ENCODE data around the gene KIAA1958. TPM values are rescaled to one million over a fixed set of nuclear protein-coding genes. Genes with fewer than 3 reads are reported as not detected.

The KIAA1958 gene
- total RNA-seq, 1 donor from 2014 or later, result 12.0 TPM

- Histone ChIP-seq H3K36me3 (ENCODE audit: insufficient read depth, low read length) (peaks cover 2% of the 10 kb centered on the region), H3K9ac (ENCODE audit: low read length) (no peak overlapping the region), H3K27me3 (ENCODE audit: insufficient read depth, low read length) (no peaks in the 10 kb centered on the region), H3K4me1 (ENCODE audit: insufficient read depth, low read length) (no peaks in the 10 kb centered on the region), H3K4me3 (ENCODE audit: insufficient read depth, low read depth, low read length) (no peak overlapping the region), H3K27ac (ENCODE audit: low read depth, low read length) (no peak overlapping the region), H3K79me2 (ENCODE audit: insufficient read depth, low read length) (peaks cover 42% of the 10 kb centered on the region), H3K4me2 (ENCODE audit: low read length) (no peak overlapping the region), H4K20me1 (ENCODE audit: insufficient read depth, low read length) (peaks cover 10% of the 10 kb centered on the region), H3K9me3 (ENCODE audit: insufficient read depth, low read depth, low read length) (no peaks in the 10 kb centered on the region), H2AFZ (ENCODE audit: low read depth, low read length) (no peak overlapping the region)
- Mint-ChIP-seq H3K9me3 (ENCODE audit: unreplicated experiment) (no peaks in the 10 kb centered on the region), H3K36me3 (ENCODE audit: low read depth, unreplicated experiment) (no peaks in the 10 kb centered on the region), H3K4me1 (ENCODE audit: low read depth, unreplicated experiment) (no peaks in the 10 kb centered on the region), H3K27ac (ENCODE audit: unreplicated experiment) (no peak overlapping the region), H3K27me3 (ENCODE audit: low read depth, unreplicated experiment) (no peaks in the 10 kb centered on the region), H3K4me3 (ENCODE audit: unreplicated experiment) (no peak overlapping the region)
- TF ChIP-seq, protein P1, sequence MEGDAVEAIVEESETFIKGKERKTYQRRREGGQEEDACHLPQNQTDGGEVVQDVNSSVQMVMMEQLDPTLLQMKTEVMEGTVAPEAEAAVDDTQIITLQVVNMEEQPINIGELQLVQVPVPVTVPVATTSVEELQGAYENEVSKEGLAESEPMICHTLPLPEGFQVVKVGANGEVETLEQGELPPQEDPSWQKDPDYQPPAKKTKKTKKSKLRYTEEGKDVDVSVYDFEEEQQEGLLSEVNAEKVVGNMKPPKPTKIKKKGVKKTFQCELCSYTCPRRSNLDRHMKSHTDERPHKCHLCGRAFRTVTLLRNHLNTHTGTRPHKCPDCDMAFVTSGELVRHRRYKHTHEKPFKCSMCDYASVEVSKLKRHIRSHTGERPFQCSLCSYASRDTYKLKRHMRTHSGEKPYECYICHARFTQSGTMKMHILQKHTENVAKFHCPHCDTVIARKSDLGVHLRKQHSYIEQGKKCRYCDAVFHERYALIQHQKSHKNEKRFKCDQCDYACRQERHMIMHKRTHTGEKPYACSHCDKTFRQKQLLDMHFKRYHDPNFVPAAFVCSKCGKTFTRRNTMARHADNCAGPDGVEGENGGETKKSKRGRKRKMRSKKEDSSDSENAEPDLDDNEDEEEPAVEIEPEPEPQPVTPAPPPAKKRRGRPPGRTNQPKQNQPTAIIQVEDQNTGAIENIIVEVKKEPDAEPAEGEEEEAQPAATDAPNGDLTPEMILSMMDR (IDR thresholded peaks at IDR 0.05; ENCODE audit: insufficient read depth, low read depth, low read length), result peak; percentile 68
- no peak for TF ChIP-seq EZH2 (IDR thresholded peaks at IDR 0.05; ENCODE audit: insufficient read depth, low read length)
- DNase-seq (ENCODE audit: low read depth) (peak; percentile 18), FAIRE-seq (no peak)
These were observed 224.5 kb downstream of the KIAA1958 start for GRCh38 chr9:112711050-112711689.

DNA sequence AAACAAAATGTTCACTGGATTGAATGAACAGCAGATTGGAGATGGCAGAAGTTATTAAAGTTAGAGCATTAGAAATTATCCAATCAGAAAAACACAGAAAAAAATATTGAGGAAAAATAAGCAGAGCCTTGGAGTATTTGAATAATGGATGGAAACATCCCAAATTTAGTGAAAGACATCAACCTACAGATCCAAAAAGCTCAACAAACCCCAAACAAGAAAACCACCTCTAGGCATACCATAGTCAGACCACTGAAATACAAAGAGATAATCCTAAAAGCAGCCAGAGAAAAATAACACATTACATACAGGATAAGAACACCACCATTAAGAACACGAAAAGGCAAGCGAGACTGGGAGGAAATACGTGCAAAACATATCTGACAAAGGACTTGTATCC lies 226.1 kb downstream of the KIAA1958 start:
- no peak for TF ChIP-seq EZH2 (IDR thresholded peaks at IDR 0.05; ENCODE audit: insufficient read depth, low read length)
- H3K27me3 Mint-ChIP-seq (ENCODE audit: low read depth, unreplicated experiment), result no peaks in the 10 kb centered on the region
- no peak for FAIRE-seq
- H3K4me1 ChIP-seq (ENCODE audit: insufficient read depth, low read length), result no peaks in the 10 kb centered on the region
- H3K27ac Mint-ChIP-seq (ENCODE audit: unreplicated experiment), result no peak overlapping the region
- H3K4me2 ChIP-seq (ENCODE audit: low read length), result no peak overlapping the region
- peaks cover 7% of the 10 kb centered on the region for H4K20me1 ChIP-seq (ENCODE audit: insufficient read depth, low read length)
- no peaks in the 10 kb centered on the region for H3K9me3 ChIP-seq (ENCODE audit: insufficient read depth, low read depth, low read length)
- DNase-seq (ENCODE audit: low read depth), result no peak
- H3K36me3 Mint-ChIP-seq (ENCODE audit: low read depth, unreplicated experiment), result no peaks in the 10 kb centered on the region
- H3K4me3 ChIP-seq (ENCODE audit: insufficient read depth, low read depth, low read length), result no peak overlapping the region
- H3K9ac ChIP-seq (ENCODE audit: low read length), result no peak overlapping the region
- H3K36me3 ChIP-seq (ENCODE audit: insufficient read depth, low read length), result peaks cover 2% of the 10 kb centered on the region
- H3K9me3 Mint-ChIP-seq (ENCODE audit: unreplicated experiment), result no peaks in the 10 kb centered on the region
- no peaks in the 10 kb centered on the region for H3K27me3 ChIP-seq (ENCODE audit: insufficient read depth, low read length)
- H3K4me3 Mint-ChIP-seq (ENCODE audit: unreplicated experiment), result no peak overlapping the region
- no peak overlapping the region for H3K27ac ChIP-seq (ENCODE audit: low read depth, low read length)
- peaks cover 56% of the 10 kb centered on the region for H3K79me2 ChIP-seq (ENCODE audit: insufficient read depth, low read length)
- H2AFZ ChIP-seq (ENCODE audit: low read depth, low read length), result no peak overlapping the region
- H3K4me1 Mint-ChIP-seq (ENCODE audit: low read depth, unreplicated experiment), result peaks cover 2% of the 10 kb centered on the region

DNA sequence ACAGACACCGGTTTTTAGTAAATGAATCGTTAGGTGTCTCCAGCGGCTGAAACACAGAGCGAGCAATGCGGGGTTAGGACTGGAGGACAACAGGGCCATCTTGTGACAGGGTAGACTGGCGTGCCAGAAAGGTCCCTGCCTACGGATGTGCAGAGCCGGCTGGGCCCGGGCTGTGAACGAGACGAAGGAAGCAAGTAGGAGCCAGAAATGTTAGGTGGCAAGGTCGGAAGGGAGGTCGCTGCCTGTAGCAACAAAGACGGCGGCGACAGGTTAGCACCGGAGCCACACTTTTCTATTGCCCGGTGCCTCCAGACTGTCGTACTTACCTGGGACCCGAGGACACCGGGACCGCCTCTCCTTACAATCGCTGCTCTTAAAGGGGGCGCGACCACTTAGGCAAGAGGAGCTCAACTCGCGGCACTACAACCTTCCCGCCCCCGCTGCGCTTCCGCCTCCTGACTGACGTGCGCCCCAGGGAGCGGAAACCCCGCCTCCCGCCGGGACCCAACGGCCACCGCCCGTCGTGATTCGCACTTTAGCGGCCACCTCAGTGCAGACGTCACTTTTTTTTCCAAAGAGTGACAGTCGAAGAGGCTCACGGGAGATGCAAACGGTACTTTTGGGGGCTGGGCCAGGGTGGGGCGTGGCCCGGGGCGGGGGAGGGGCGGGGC lies 231.2 kb downstream of the KIAA1958 start, which contains the start of gene INIP:
Gene INIP (minus strand): TSS at position 457 of the 671 bp plus-strand sequence. CDS start 1,632 bp downstream, outside the sequence.
- Mint-ChIP-seq H3K9me3 (ENCODE audit: unreplicated experiment) (no peaks in the 10 kb centered on the region), H3K27ac (ENCODE audit: unreplicated experiment) (peak within 1 kb of the TSS; percentile 89), H3K36me3 (ENCODE audit: low read depth, unreplicated experiment) (no peaks in the 10 kb centered on the region), H3K4me1 (ENCODE audit: low read depth, unreplicated experiment) (peaks cover 2% of the 10 kb centered on the region), H3K4me3 (ENCODE audit: unreplicated experiment) (peak within 1 kb of the TSS; percentile 100), H3K27me3 (ENCODE audit: low read depth, unreplicated experiment) (no peaks in the 10 kb centered on the region)
- Histone ChIP-seq H3K4me3 (ENCODE audit: insufficient read depth, low read depth, low read length) (peak within 1 kb of the TSS; percentile 89), H3K9ac (ENCODE audit: low read length) (peak within 1 kb of the TSS; percentile 89), H3K27me3 (ENCODE audit: insufficient read depth, low read length) (no peaks in the 10 kb centered on the region), H3K36me3 (ENCODE audit: insufficient read depth, low read length) (no peaks in the 10 kb centered on the region), H2AFZ (ENCODE audit: low read depth, low read length) (peak within 1 kb of the TSS; percentile 80), H4K20me1 (ENCODE audit: insufficient read depth, low read length) (no peaks in the 10 kb centered on the region), H3K27ac (ENCODE audit: low read depth, low read length) (peak within 1 kb of the TSS; percentile 65), H3K9me3 (ENCODE audit: insufficient read depth, low read depth, low read length) (no peaks in the 10 kb centered on the region), H3K4me1 (ENCODE audit: insufficient read depth, low read length) (no peaks in the 10 kb centered on the region), H3K4me2 (ENCODE audit: low read length) (peak within 1 kb of the TSS; percentile 89), H3K79me2 (ENCODE audit: insufficient read depth, low read length) (peaks cover 33% of the 10 kb centered on the region)
- TF ChIP-seq, protein P1 (IDR thresholded peaks at IDR 0.05; ENCODE audit: insufficient read depth, low read depth, low read length), result no peak
- no peak for TF ChIP-seq EZH2 (IDR thresholded peaks at IDR 0.05; ENCODE audit: insufficient read depth, low read length)
- FAIRE-seq, result no peak
- DNase-seq (ENCODE audit: low read depth), result peak; percentile 90

Other genes starting within 250 kb of the KIAA1958 start
- 94.2 and 108 TPM in 2 replicates for gene PTBP3, start 153.2 kb upstream of the KIAA1958 start, total RNA-seq
- 19.7 and 21.1 TPM in 2 replicates for gene HSDL2, start 106.7 kb upstream of the KIAA1958 start, total RNA-seq
- gene INIP, start 231.3 kb downstream of the KIAA1958 start, total RNA-seq, result 22.0 and 23.1 TPM in 2 replicates

All from astrocyte (in vitro differentiated cells and primary cell).